HG03135 (cell line): ENCODE measurements around the gene ATP23.

Experiments used
- ATAC-seq: cut with Tn5 transposase; IDR thresholded peaks from one replicate; pipeline ENCODE4 v1.9.1; 2021; ENCODE audit warnings: mild to moderate bottlenecking, moderate library complexity; ENCODE audit not compliant: unreplicated experiment

ATP23 gene

DNA sequence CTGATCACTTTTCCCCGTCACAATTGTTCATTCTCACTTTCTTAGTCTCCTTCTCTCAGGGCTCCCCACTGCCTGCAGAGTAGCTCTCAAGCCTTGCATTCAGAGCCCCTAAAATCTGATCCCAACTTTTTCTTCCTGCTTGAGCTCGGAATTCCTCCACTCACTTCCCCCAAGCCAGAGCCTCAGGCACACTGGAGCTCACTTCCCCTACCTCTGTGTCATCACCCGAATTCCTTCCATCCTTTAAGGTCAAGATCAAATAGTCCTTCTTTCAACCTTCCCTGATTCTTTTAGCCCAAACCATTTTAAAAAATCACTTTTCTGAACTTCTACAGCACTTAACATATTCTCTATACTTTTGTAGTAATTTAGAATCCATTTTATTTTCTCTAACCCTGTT lies 34.1 kb upstream of the ATP23 start:
- no peak for ATAC-seq

GRCh38 chr12:57908511-57908910 lies 32.9 kb upstream of the ATP23 start:
- ATAC-seq = no peak

DNA sequence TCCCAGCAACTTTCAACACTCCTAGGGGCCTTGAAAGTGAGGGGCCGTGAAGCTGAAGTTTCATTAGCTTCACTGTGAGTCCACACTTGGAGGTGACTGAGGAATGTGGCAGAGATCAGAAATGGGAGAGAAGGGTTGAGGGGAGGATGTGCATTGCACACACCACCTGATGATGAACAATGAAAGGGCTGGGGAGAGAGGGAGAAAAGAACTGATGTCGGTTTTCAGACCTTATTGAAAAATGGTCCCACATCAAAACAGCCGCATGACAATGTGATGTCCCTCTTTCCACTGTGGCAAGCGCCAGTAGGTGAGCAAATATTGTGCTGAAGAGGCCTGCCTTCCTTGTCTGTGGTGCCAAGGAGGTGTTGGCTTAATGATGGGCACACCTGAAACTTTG lies 32.3 kb upstream of the ATP23 start:
- ATAC-seq = no peak

- no peak for ATAC-seq
Measured at GRCh38 chr12:57909611-57910010, 31.8 kb upstream of the ATP23 start.

DNA sequence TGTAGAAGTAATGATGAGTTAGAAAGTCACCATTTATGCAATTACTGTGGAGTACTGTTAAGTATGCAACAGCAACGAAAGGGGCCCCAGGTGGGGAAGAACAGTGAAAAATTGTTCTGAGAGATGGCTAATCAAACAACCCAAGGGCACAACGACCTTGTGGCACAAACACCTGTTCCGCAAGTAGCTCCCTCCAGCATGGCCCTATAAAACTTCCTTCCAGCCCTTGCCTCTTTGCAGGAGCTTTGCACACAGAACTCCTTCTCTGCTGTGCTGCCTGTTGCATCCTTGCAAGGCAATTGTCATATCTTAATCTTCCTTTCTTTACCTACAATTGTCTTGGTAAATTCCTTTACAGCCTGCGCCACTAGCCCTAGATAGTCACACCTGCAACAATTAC lies 23.2 kb upstream of the ATP23 start:
- no peak for ATAC-seq

DNA sequence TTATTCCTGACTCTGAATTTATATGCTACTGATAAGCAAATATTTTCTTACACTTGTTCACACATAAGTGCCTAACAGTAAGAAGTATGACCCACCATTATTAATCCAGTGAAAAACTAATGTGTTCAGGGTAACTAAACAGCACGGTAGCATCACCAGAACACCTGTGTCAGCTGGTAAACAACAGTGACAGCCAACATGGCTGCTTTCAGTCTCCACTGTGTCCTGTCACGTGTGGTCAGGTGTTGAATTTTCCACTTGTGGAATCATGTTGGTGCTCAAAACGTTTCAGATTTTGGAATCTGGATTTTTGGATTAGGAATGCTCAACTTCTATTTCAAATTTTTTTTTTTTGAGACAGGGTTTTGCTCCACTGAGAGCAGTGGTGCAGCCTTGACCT lies 14.3 kb upstream of the ATP23 start:
- no peak for ATAC-seq

- ATAC-seq = no peak
Measured at GRCh38 chr12:57929092-57929830, 12.1 kb upstream of the ATP23 start.

DNA sequence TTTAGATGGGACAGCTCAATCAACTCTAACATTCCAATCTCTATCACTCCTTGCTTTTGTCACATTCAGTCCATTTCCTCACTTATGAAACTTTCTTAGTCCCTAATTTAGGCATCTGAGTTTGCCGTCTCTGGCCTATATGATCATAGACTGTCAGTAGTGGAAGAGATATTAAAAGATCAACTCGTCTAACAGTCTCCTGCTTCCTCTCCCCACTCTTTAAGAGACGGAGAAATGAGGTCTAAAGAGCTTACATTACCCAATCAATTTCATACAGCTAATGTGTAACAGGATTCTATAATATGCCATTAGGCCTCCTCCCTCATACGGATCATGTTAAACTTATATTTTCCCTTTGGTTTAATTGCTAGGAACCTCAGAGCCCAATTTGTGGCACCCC lies 6.5 kb upstream of the ATP23 start:
- ATAC-seq = no peak

GRCh38 chr12:57935331-57935730 lies 6.0 kb upstream of the ATP23 start:
- no peak for ATAC-seq

- ATAC-seq = peak; percentile 98
Measured at GRCh38 chr12:57935839-57936512, 5.4 kb upstream of the ATP23 start.

DNA sequence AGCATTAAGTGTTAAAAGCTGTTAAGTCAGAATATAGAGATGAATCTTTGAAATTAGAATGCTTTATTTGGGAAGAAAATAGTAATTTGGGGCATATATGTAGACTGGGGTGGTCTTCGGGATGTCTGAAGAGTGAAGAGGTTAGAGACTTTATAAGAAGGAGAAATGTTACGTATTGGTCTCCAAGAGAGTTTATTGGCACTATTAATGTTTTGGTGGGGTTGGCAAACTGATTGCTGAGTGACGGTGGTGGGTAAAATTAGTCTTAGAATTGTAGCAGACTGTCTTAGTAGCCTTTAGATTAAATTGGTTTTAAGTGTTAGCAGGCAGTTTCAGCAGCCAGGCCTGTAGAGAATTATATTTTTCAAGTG lies 4.9 kb upstream of the ATP23 start:
- ATAC-seq = no peak

GRCh38 chr12:57939291-57939690 lies 2.1 kb upstream of the ATP23 start:
- no peak for ATAC-seq

GRCh38 chr12:57940052-57940914 lies 1.1 kb upstream of the ATP23 start:
- no peak for ATAC-seq

- no peak for ATAC-seq
Measured at GRCh38 chr12:57940915-57941164, 527 bp upstream of the ATP23 start.

DNA sequence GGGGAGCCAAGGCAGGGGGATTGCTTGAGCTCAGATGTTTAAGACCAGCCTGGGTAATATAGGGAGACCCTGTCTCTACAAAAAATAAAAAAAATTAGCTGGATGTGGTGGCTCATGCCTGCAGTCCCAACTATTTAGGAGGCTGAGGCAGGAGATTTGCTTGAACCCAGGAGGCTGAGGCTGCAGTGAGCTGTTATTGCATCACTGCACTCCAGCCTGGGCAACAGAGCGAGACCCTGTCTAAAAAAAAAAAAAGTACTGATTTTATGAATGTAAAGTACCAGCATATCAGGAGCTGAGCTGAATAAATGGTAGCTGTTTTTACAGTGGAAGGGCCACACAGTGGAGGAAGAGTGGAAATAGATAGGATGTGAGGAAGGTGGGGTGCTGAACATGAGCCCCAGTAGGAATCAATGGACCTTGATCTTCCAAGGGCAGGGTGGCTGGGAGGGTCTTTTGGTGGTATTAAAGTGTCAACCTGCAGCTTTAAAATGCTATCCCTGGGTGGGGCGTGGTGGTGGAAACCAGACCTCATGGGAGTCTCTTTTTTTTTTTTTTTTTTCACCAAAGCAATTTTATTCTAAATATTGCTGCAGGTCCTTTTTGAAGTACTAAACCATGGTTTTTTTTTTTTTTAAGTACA lies 2.2 kb downstream of the ATP23 start:
- ATAC-seq = no peak

DNA sequence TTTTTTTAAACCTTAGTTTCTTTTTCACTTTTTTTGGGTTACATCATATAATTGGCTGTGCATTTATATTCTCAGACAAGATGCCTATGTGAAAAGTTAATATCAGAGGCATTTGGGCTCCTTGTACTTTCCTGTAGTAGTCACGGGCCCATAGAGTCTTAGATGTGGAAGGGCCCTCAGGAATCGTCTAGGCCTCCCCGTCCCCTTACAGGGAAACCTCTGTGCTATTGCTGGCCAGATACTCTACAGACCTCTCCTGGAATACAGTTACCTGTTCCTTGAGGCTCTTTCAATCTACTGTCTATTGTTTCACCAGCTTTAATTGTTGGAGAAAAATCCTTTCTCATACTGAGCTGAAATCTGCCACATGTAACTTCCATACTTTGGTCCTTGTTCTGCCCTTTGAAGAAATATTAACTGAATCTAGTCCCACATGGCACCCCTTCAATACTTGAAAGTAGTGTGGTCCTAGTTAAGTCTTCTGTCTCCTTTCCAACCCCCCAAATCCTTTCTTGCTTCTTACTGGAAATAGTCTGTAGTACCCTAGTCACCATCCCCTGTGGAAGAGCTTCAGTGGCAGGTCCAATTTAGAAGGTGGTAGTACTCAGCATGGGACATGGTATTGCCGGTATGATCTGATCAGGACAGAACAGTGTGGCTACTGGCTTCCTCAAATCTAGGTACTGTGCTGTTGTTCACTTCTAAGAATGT lies 3.1 kb downstream of the ATP23 start:
- no peak for ATAC-seq

GRCh38 chr12:57952766-57953165 lies 11.4 kb downstream of the ATP23 start:
- no peak for ATAC-seq

DNA sequence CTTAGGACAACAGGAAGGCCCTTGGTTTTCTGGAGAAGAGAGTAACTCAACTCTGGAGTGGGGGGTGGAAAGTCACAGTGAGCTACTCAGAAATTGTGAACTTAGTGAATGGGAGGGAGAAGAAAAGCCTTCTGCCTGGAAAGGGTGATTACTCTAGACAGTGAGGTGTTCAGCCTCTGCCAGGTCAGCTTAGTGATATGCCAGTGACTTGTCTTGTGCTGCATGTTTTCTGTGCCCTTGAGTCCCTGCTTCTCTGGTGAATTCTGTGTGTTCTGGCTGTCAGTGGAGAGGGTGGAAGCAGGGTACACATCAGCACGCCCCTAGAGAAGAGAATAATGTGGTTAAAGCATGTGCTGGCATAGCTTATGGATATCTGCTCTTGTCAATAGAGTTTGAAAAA lies 13.4 kb downstream of the ATP23 start:
- ATAC-seq = no peak

DNA sequence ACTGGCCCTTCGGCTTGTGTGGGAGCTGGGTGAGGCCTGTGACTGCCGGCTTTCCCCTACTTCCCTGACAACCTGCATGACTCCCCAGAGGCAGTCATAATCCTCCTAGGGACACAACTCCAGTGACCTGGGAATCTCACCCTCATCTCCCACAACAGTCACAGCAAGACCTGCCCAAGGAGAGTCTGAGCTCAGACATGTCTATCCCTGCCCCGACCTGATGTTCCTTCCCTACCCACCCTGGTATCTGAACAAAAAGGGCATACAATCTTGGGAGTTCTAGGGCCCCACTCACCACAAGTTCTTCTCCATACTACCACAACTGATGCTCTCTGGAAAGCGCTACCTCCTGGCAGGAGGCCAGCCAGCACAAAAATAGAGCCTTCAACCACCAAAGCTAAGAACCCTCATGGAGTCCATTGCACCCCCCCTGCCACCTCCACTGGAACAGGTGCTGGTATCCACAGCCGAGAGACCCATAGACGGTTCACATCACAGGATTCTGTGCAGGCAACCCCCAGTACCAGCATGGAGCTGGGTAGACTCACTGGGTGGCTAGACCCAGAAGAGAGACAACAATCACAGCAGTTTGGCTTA lies 16.8 kb downstream of the ATP23 start:
- no peak for ATAC-seq

GRCh38 chr12:57964421-57964820 lies 23.1 kb downstream of the ATP23 start:
- ATAC-seq = no peak

DNA sequence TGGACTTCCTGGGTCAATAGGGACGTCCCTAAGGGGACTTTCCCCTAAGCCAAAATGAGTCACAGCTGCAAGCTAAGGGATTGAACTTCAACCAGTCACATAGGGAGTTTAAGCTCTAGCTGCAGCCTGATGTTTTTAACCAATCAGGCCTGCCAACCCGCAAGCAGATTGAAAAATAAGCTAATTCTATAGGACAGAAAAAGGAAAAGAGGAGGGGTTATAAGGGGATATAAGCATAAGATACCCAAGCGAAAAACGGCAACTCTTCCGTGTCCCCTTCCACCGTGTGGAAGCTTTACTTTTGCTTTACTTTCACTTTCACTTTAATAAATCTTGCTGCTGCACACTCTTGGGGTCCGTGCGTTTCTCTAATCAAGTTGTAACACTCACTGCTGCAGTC lies 24.4 kb downstream of the ATP23 start:
- no peak for ATAC-seq
